Fibroblast of upper back skin (primary cell): ENCODE data around the gene SPRR2E.
"Not testable (repeated sequence)": the region's sequence is repeated elsewhere in the genome, so short reads cannot be mapped to it uniquely, and the experiment has no call there.

Source experiments
- DNase-seq: peaks from one replicate; pipeline ENCODE4 v3.0.0-alpha.2; 2013

The SPRR2E gene

GRCh38 chr1:153094426-153094825 is at the start of gene SPRR2E:
Gene SPRR2E, minus strand, starts transcription at chr1:153094526. Its CDS starts 775 bp downstream, at chr1:153093751.
- DNase-seq, result no peak

- DNase-seq, result no peak
These were observed 47.1 kb upstream of the SPRR2E start for GRCh38 chr1:153141377-153141776.

GRCh38 chr1:153140484-153140883 is 46.2 kb upstream of the SPRR2E start:
- no peak for DNase-seq

GRCh38 chr1:153133743-153134142 is 39.4 kb upstream of the SPRR2E start:
- no peak for DNase-seq

GRCh38 chr1:153133267-153133666 is 38.9 kb upstream of the SPRR2E start:
- DNase-seq, result no peak

- DNase-seq, result not testable (repeated sequence)
These were observed 34.4 kb upstream of the SPRR2E start for GRCh38 chr1:153128688-153129087.

- no peak for DNase-seq
These were observed 33.0 kb upstream of the SPRR2E start for GRCh38 chr1:153127296-153127695.

- DNase-seq, result no peak
These were observed 31.2 kb upstream of the SPRR2E start for GRCh38 chr1:153125536-153125935.

GRCh38 chr1:153123793-153124192 is 29.5 kb upstream of the SPRR2E start:
- not testable (repeated sequence) for DNase-seq

GRCh38 chr1:153122831-153123421 is 28.6 kb upstream of the SPRR2E start:
- no peak for DNase-seq

- DNase-seq, result no peak
These were observed 26.6 kb upstream of the SPRR2E start for GRCh38 chr1:153120945-153121344.

- DNase-seq, result no peak
These were observed 25.2 kb upstream of the SPRR2E start for GRCh38 chr1:153119491-153119971.

- DNase-seq, result not testable (repeated sequence)
These were observed 20.9 kb upstream of the SPRR2E start for GRCh38 chr1:153115264-153115663.

GRCh38 chr1:153113416-153113815 is 19.1 kb upstream of the SPRR2E start, which contains the start of gene SPRR2F:
Gene SPRR2F, minus strand, starts transcription at chr1:153113516. Its CDS starts 783 bp downstream, at chr1:153112733.
- DNase-seq, result no peak

GRCh38 chr1:153112454-153112853 is 18.1 kb upstream of the SPRR2E start:
- not testable (repeated sequence) for DNase-seq

GRCh38 chr1:153100245-153100644 is 5.9 kb upstream of the SPRR2E start:
- DNase-seq, result peak; percentile 38

GRCh38 chr1:153099461-153100045 is 5.2 kb upstream of the SPRR2E start:
- DNase-seq, result no peak

GRCh38 chr1:153095764-153096163 is 1.4 kb upstream of the SPRR2E start:
- no peak for DNase-seq

- no peak for DNase-seq
These were observed 6.7 kb downstream of the SPRR2E start for GRCh38 chr1:153087652-153088051.

- DNase-seq, result no peak
These were observed 12.6 kb downstream of the SPRR2E start for GRCh38 chr1:153081736-153082135.

GRCh38 chr1:153072806-153073726 is 21.3 kb downstream of the SPRR2E start:
- DNase-seq, result no peak

- no peak for DNase-seq
These were observed 22.8 kb downstream of the SPRR2E start, which contains the start of gene SPRR2B for GRCh38 chr1:153071511-153071910. Gene SPRR2B, minus strand, starts transcription at chr1:153071611. Its CDS starts 772 bp downstream, at chr1:153070839.

GRCh38 chr1:153070243-153070642 is 24.1 kb downstream of the SPRR2E start:
- DNase-seq, result no peak
